SJSA1 (cell line): ENCODE data around the gene DUSP7. TPM values are rescaled to one million over a fixed set of nuclear protein-coding genes. Genes with fewer than 3 reads are reported as not detected.

ENCODE experiments used
- DNase-seq, 2 experiments: peaks; one replicate each; pipeline ENCODE4 v3.0.0-alpha.2; 2015 to 2020; ENCODE audit warnings: low spot score in 2 of 2, low read depth in 1 of 2
- H3K27ac ChIP-seq: fragments of 250-450 bp; sonication (Bioruptor Pico); 2 replicates; pipeline ENCODE4 v1.5.1; 2020; ENCODE audit warnings: mild to moderate bottlenecking, moderate library complexity
- H3K27me3 ChIP-seq: fragments of 250-450 bp; sonication (Bioruptor Pico); replicated peaks from 2 replicates; pipeline ENCODE4 v1.5.1; 2020; ENCODE audit warnings: mild to moderate bottlenecking, moderate library complexity
- H3K36me3 ChIP-seq: fragments of 250-450 bp; sonication (Bioruptor Pico); 2 replicates; pipeline ENCODE4 v1.5.1; 2020; ENCODE audit warnings: mild to moderate bottlenecking
- H3K4me1 ChIP-seq: fragments of 250-450 bp; sonication (Bioruptor Pico); replicated peaks from 2 replicates; pipeline ENCODE4 v1.6.1; 2021; ENCODE audit warnings: mild to moderate bottlenecking
- H3K4me3 ChIP-seq: fragments of 250-450 bp; sonication (Bioruptor Pico); 2 replicates; pipeline ENCODE4 v1.5.1; 2020; ENCODE audit warnings: mild to moderate bottlenecking
- H3K9me3 ChIP-seq: fragments of 250-450 bp; sonication (Bioruptor Pico); replicated peaks from 2 replicates; pipeline ENCODE4 v1.5.1; 2020; ENCODE audit warnings: mild to moderate bottlenecking
- total RNA-seq: library from RNA; depleted of rRNA; stranded (reverse); fragments of >200 nt; shearing (Covaris generic); gene quantifications from 2 replicates; pipeline ENCODE4 v1.2.3, GENCODE V29; 2014

Gene DUSP7
- total RNA-seq, 1 experiment from 2014 or later, result 13.3 TPM

DNA sequence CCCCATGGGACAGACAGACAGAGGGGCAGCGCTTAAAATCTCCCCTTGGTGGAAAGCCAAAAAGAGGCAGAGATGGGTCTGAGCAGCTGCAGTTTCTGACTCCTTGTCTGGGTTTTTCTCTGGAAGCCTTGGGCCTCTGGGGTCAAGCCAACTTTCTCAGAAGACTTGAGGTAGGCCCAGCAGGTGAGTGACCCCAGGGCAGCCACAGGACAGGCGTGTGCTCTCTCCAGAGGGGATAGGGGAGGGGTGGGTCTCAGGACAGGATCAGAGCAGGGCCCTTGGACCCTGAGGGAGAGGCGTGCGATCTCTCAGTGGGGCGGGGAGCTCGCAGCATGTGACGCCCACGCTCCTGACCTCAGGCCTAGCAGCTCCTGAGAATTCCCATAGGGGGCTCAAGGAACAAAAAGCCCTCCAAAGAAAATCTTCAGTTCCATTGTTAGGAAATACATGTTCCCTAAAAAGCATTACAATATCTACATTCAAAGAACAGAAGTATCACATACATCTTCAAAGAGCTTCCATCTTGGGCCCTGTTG is 34.6 kb upstream of the DUSP7 start:
- H3K9me3 ChIP-seq, result no peaks in the 10 kb centered on the region
- DNase-seq, result no peak
- H3K4me3 ChIP-seq, result no peak overlapping the region
- peaks cover 55% of the 10 kb centered on the region for H3K4me1 ChIP-seq
- no peaks in the 10 kb centered on the region for H3K27me3 ChIP-seq
- H3K36me3 ChIP-seq, result peaks cover 27% of the 10 kb centered on the region
- H3K27ac ChIP-seq, result peak overlapping the region; percentile 95

DNA sequence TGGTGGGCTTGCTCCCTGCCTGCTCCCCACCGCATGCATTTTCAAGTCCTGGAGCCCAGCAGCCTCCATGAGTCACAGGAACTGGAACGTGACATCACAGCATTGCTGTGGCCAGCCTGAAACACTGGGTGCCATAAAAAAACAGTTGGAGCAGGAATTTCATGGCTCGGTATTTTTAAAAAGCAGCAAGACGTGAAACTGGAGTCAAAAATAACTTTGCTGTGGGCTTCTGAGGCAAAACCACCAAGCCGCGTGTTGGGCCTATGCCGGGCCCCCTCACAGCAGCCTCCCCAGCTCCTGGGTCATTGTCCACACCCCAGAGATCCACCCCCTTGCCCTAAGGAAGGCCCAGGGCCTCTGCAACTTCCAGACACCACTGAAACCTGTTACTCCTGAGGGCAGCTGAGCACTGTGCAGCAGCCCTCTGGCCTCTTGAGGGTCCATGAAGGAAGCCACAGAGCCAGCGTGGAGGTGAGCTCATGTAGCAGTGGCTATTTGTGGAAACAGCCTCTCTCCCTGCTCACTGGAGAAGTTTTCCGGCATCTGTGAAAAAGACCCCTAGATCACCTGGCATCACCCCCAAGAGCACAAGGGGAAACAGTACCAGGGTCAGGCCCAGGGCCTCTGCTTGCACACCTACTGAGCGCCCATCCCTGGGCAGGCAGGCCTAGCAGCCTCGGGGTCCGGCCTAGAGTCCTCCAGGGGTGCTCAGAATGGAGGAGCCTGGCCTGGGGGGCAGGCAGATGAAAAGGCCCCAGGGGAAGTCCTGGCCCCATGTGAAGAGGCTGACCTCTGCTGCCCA is 34.0 kb upstream of the DUSP7 start:
- Histone ChIP-seq H3K9me3 (no peaks in the 10 kb centered on the region), H3K36me3 (peaks cover 25% of the 10 kb centered on the region), H3K27me3 (no peaks in the 10 kb centered on the region), H3K4me3 (no peak overlapping the region), H3K27ac (peak overlapping the region; percentile 95), H3K4me1 (peaks cover 55% of the 10 kb centered on the region)
- peak; percentile 77 to 82 for DNase-seq

DNA sequence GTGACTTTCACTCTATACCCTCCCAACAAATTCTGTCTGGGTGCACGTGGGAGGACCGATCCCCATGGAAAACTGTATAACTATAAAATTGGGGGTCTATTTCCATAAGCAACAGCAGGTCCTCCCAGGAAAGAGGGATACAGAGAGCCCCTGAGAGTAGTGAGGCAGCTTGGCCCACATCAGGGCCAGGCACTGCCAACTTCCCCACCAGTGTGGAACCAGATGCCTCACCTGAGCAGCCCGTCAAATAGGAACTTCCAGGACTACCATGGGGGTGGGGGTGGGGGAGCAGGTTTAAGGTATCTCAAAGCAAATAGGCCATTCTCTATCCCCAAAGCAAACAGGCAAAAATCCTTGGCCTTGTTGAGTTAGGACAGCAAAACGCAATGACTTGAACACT is 33.3 kb upstream of the DUSP7 start:
- Histone ChIP-seq H3K27ac (peak overlapping the region; percentile 95), H3K27me3 (no peaks in the 10 kb centered on the region), H3K36me3 (peaks cover 25% of the 10 kb centered on the region), H3K4me3 (no peak overlapping the region), H3K4me1 (peaks cover 55% of the 10 kb centered on the region), H3K9me3 (no peaks in the 10 kb centered on the region)
- no peak for DNase-seq

DNA sequence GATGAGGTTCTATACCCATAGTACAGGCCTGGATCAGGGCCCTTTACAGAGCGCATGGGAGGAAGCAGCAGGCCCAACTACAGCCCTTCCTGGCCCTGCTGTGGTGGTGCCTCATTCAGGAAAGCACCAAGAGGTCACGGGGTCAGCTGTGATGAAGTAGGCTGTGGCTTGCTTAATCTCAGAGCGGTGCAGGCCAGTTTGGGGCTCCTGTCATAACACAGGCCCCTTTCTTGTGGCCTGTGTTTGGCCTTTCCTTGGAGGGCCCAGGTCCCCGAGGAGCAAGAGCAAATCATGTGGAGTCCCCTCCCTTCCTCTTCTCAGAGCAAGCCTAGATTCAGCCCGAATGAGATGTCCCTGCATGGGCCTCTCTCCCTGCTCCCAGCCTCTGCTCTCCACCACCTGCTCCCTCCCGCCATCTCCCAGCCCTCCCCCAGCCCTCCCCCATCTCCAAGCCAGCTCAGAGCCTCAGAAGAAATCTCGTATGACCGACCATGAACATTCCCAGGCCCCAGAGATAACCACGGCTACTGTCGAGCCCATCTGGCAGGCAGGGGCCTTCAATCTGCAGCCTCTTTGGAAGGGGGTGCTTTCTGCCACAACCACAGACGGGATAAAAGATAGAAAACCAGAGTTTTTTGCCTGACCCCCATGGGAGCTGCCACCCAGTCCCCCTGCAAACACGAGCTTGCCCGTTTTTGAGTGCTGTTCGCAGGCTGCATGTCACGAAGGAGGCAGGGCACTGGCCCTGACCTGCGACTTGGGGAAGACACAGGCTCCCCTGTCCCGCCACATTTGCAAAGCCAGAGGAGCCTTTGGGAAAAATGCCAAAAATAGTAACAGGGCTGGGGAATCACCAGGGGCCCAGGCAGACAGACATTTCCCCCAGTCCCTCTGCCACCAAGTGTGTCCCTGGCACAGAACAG is 32.3 kb upstream of the DUSP7 start:
- H3K4me3 ChIP-seq, result no peak overlapping the region
- no peaks in the 10 kb centered on the region for H3K9me3 ChIP-seq
- DNase-seq, result no peak
- H3K36me3 ChIP-seq, result peaks cover 19% of the 10 kb centered on the region
- no peak overlapping the region; the same call in 1 of the 2 replicates for H3K27ac ChIP-seq
- no peaks in the 10 kb centered on the region for H3K27me3 ChIP-seq
- H3K4me1 ChIP-seq, result peaks cover 46% of the 10 kb centered on the region

DNA sequence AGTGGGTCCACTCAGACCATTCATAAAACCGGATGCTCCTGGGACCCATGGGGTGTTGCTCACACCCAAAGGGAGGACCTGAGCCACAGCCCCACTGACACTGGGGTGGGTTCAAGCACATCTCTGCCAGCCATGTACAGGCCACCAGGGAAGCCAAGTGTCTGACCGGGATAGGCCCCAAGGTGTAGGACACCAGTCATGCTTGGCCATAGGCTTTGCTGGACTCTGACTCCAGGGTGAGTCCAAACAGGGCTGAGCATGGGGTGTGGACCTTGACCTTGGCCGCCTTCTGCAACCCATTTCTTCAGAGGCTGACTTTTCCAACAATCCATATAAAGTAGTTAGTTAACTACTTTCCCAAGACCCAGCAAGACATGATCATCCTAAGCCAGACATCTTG is 31.4 kb upstream of the DUSP7 start:
- Histone ChIP-seq H3K4me1 (peaks cover 39% of the 10 kb centered on the region), H3K4me3 (no peak overlapping the region), H3K27ac (no peak overlapping the region)

DNA sequence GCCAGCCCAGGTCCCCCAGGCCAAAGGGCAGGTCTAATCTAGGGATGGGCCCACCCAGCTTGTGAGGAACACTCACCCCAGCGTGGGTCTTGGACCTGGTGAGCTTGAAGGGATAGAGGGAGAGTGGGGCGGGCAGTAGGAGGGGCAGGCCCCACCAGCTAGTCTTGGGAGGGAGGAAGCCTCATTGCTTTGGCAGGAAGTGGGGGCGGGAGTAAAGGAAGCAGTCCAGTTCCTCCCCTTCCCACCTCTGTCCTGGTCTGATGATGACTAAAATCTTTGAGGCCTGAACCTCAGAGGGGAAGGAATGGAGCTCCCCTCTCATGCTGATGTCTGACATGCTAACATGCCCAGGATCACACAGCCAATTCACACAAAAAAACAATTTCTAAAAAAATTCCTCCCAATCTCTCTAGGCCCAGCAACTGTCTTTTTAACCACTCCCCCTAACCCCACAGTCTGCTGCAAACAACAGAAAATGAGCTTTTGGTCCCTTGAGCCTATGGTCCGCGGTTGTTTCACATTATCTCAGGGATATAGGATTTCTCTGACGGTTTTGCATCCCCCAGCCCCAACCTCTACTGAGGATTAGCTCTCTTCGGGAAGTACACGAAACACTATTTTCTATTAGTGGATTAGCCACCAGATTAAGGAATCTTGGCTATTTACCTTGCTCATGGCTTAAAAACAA is 30.7 kb upstream of the DUSP7 start:
- peaks cover 12% of the 10 kb centered on the region for H3K36me3 ChIP-seq
- H3K4me1 ChIP-seq, result peaks cover 39% of the 10 kb centered on the region
- H3K4me3 ChIP-seq, result no peak overlapping the region
- no peaks in the 10 kb centered on the region for H3K27me3 ChIP-seq
- no peaks in the 10 kb centered on the region for H3K9me3 ChIP-seq
- H3K27ac ChIP-seq, result no peak overlapping the region
- no peak for DNase-seq

More for the DNA sequence above, 31.4 kb upstream of the DUSP7 start:
- peaks cover 15% of the 10 kb centered on the region for H3K36me3 ChIP-seq
- H3K27me3 ChIP-seq, result no peaks in the 10 kb centered on the region
- H3K9me3 ChIP-seq, result no peaks in the 10 kb centered on the region
- no peak for DNase-seq

DNA sequence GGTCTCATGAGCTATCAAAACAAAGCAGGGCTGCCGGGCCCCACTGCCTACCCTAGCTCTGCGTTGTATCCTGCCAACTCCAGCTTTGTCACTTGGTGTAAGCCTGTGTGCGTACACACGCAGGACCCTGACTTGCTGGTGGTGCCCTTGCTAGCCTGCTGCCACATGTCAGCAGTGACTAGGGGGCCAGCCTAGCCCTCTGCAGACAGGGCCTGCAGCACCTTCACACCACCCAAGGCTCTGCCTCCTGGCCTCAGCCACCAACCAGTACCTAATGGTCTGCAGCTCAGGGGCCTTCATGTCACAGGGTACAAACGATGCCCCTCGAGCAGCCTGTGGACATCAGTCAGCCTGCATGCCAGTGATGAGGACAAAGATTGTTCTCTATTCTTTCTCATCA is 30.1 kb upstream of the DUSP7 start:
- H3K4me3 ChIP-seq, result no peak overlapping the region
- peaks cover 34% of the 10 kb centered on the region for H3K4me1 ChIP-seq
- no peaks in the 10 kb centered on the region for H3K27me3 ChIP-seq

DNA sequence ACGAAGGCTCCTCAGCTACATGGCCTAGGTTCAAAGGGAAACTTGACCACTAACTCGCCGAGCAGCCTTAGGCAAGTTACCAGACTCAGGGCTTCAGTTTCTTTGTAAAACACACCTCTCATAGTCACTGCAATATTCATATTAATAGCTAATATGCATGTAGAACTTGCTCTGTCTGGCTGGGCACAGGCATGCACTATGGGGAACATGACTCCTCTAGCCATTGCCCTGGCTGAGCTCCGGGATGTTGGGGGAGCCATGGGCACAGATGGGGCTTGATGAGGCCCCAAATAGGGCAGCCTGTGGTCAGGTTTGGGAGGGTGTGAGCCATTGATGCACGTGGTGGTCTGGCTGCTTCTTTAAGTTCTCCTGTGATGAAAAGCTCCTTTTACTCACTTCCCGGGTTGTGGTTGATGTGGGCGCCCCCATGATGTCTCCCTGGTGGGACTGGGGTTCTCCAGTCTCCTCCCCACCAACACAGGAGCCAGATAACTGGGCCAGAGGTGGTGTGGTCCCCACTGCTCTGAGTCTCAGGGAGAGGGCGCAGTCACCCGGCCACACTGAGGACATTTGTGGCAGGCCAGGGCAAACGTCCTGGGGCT is 29.4 kb upstream of the DUSP7 start:
- H3K36me3 ChIP-seq, result peaks cover 7% of the 10 kb centered on the region

More for the DNA sequence above, 30.1 kb upstream of the DUSP7 start:
- no peak overlapping the region for H3K27ac ChIP-seq
- H3K9me3 ChIP-seq, result no peaks in the 10 kb centered on the region
- H3K36me3 ChIP-seq, result peaks cover 7% of the 10 kb centered on the region
- no peak for DNase-seq

DNA sequence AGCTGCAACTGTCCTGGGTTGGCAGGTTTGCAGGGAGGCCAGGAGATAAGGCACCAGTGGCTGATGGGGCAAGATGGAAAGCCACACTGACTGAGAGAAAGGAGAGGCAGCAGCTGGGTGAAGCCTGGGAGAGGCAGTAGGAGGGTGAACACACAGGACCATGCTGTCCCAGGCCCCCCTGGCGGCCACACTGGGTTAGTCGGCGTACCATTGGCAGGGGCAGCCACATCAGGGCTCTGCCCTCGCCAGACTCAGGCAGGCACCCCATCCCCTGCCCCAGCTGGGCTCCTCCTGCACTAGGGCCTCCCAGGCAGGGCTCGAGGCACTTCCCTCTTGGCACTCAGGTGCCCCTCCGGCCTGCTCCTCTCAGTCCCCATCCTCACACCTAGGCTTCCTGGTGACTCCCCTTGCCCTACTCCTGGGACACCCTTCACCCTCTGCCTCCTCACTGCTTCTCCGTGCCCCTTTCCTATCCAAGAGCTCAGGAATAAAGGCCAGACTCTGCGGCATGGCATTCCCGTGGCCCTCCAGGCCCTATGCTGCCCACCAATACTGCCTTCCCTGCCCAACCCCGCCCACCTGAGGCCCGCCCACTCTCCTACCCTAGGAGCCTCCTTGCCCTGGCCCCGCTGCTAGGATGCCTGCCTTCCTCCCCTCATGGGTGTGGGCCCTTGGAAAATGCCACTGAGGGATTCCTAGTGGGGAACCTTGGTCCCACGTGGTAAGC is 28.7 kb upstream of the DUSP7 start:
- Histone ChIP-seq H3K4me3 (no peak overlapping the region), H3K27me3 (no peaks in the 10 kb centered on the region), H3K36me3 (peaks cover 10% of the 10 kb centered on the region; the same call in 1 of the 2 replicates), H3K4me1 (peaks cover 20% of the 10 kb centered on the region), H3K9me3 (no peaks in the 10 kb centered on the region), H3K27ac (no peak overlapping the region)
- no peak for DNase-seq

More for the DNA sequence above, 29.4 kb upstream of the DUSP7 start:
- Histone ChIP-seq H3K27me3 (no peaks in the 10 kb centered on the region), H3K27ac (no peak overlapping the region), H3K9me3 (no peaks in the 10 kb centered on the region), H3K4me1 (peaks cover 27% of the 10 kb centered on the region), H3K4me3 (no peak overlapping the region)
- no peak for DNase-seq

DNA sequence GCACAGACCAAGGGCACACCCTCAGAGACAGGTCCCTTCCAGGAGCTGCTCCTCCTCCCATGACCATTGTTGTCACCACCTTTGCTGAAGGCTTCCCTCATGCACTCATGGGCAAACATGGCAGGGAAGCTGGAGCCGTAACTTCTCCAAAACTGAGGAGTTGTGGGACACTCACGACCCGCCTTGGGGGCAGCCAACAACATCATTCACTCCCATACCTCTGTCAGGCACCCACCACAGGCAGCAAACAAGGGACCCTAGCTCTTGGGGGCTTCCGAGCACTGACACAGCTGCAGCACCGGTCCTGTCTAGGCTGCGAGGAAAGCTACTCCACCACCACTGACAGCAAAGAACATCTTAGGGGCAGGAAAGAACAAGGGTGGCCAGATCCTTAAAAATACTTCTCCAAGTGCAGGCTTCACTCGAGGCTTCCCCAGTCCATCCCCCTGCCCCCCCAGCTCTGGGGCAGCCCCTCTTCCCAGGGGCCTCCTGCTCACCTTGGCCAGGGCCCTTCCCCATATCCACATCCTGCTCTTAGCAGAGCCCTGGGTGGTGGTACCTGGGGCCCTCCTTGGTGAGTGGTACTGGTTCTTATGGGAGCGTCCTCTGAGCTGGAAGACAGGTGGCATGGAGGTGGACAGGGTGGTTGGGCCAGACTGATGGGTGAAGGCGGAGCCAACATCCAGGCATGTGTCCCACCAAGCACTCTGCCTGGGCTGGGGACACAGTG is 28.0 kb upstream of the DUSP7 start:
- Histone ChIP-seq H3K27me3 (no peaks in the 10 kb centered on the region), H3K27ac (no peak overlapping the region), H3K4me3 (no peak overlapping the region), H3K4me1 (peaks cover 13% of the 10 kb centered on the region), H3K9me3 (no peaks in the 10 kb centered on the region), H3K36me3 (peaks cover 11% of the 10 kb centered on the region; the same call in 1 of the 2 replicates)
- DNase-seq, result no peak

DNA sequence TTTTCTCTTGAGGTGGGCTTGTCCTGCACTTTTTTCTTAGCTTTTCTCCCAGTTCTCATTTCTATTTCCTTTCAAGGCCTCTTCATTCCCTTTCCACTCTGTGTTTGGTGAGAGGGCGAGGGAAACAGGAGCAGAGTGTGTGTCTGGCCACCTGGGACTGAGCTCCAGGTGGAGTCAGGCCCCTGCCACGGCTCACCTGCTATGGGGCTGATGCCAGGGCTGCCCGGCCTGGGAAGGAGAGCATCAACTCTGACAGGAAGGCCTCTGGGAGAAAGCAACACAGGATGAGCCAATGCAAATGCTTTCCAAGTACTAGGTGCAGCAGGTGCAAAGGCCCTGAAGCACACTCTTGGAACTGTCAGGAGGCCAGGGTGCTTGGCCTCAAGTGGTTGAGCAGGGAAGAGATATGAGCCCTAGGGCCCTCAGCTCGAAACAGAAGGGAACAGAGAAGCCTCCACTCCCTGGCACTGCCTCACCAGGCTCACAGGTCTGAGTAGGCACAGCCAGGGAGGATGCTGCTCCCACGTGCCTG is 27.3 kb upstream of the DUSP7 start:
- Histone ChIP-seq H3K27ac (no peak overlapping the region), H3K27me3 (no peaks in the 10 kb centered on the region), H3K4me1 (peaks cover 10% of the 10 kb centered on the region; the same call in 1 of the 2 replicates), H3K9me3 (no peaks in the 10 kb centered on the region), H3K36me3 (peaks cover 11% of the 10 kb centered on the region; the same call in 1 of the 2 replicates), H3K4me3 (no peak overlapping the region)
- no peak for DNase-seq

DNA sequence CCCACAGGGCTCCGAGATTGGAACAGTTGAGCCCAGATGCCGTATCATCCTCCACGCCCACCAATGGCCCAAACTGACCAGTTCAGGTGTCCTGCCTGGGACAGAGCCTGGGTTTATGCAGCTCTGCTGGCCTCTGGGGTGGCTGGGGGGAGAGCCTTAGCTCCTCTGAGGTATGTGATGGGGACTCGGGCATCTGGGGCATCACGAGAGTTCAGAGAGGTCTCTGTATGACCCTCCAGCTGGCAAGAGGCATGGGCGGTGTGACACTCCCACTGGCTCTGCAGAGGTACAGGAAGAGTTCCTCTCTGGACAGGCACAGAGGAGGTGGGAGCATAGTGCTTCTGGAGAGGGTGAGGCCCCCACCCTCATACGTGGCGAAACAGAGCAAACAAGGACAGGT is 26.6 kb upstream of the DUSP7 start:
- no peaks in the 10 kb centered on the region for H3K27me3 ChIP-seq
- DNase-seq, result no peak
- H3K27ac ChIP-seq, result no peak overlapping the region
- no peaks in the 10 kb centered on the region for H3K9me3 ChIP-seq
- H3K36me3 ChIP-seq, result peaks cover 10% of the 10 kb centered on the region; the same call in 1 of the 2 replicates
- H3K4me3 ChIP-seq, result no peak overlapping the region
- peaks cover 10% of the 10 kb centered on the region; the same call in 1 of the 2 replicates for H3K4me1 ChIP-seq
